Activated T-helper 1 cell treated with anti-CD3 and anti-CD28 coated beads, Interleukin-12 subunit alpha, Interleukin-12 subunit beta, Interleukin-2, Interleukin-4 antibody, amounts not matched to agents 30 ng/mL and 10 ng/mL and 1 ng/mL, durations not matched to agents 14 hours and 24 hours and 36 hours (primary cell): ENCODE results near the gene IPMK. TPM values are rescaled to one million over a fixed set of nuclear protein-coding genes. Genes with fewer than 3 reads are reported as not detected.

Experiments
- DNase-seq: peaks from one replicate; pipeline ENCODE4 v3.0.0; 2021; ENCODE audit warnings: low spot score
- H3K27ac Mint-ChIP-seq: one replicate; pipeline ENCODE4 v1.8.0; 2021; ENCODE audit warnings: mild to moderate bottlenecking, mixed read lengths
- H3K27me3 Mint-ChIP-seq: one replicate; pipeline ENCODE4 v1.8.0; 2022; ENCODE audit warnings: mild to moderate bottlenecking, moderate library complexity, mixed read lengths; ENCODE audit not compliant: insufficient read depth
- H3K36me3 Mint-ChIP-seq: one replicate; pipeline ENCODE4 v1.8.0; 2021; ENCODE audit warnings: low read depth, mixed read lengths
- H3K4me1 Mint-ChIP-seq: one replicate; pipeline ENCODE4 v1.8.0; 2021; ENCODE audit warnings: low read depth, mixed read lengths
- H3K4me3 Mint-ChIP-seq: one replicate; pipeline ENCODE4 v1.8.0; 2021; ENCODE audit warnings: mild to moderate bottlenecking, moderate library complexity, mixed read lengths
- H3K9me3 Mint-ChIP-seq: one replicate; pipeline ENCODE4 v1.8.0; 2021; ENCODE audit warnings: mixed read lengths
- intact Hi-C: fragments of 100-400 bp; cut with micrococcal nuclease; formaldehyde crosslinking; loops from one replicate; pipeline ENCODE4 v1.15.1; 2024
- total RNA-seq: library from RNA; stranded (reverse); gene quantifications from 2 replicates; pipeline ENCODE4 v1.2.3, GENCODE V29; 2022

The IPMK gene
- 6.5 and 7.1 TPM in 2 replicates for total RNA-seq

DNA sequence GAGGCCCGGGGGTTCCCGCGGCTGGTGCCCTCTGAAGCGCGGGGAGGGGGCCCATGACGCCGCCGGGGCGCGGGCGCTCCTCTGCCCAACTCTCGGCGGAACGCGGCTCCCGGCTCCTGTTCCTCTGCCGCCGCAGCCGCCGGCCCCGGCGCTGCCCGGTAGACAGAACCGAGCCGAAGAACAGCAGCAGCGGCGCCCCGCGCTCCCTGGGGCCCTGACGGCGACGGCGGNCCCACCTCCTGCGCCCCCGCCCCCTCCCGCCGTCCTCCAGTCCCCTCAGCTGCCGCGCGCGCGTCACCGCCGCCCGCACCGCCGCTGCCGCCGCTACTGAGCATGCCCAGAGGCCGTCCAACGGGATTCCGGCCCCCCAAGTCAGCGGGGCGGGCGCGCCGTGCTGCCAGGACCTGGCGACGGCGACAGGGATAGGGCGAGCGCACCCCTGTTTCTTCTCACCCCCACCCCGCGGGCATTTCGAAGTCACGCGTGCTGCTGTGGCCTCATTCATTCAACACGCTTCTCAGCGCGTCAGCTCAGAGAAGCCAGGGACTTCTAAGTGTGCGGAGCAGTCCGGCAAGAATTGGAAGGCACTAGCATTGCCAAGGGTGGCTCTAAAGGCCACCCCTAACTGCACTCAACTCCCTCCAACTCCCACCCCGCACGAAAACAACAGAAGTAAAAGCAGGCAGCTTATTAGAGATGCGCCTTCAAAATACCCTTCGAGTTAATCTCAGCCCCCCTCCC lies at the start of gene IPMK:
Gene IPMK, minus strand, starts transcription at position 182 of the 741 bp plus-strand sequence. CDS start 283 bp downstream, outside the sequence.
- H3K4me3 Mint-ChIP-seq = peak within 1 kb of the TSS; percentile 98
- H3K27ac Mint-ChIP-seq = peak within 1 kb of the TSS; percentile 98
- H3K4me1 Mint-ChIP-seq = peaks cover 47% of the 10 kb centered on the region
- DNase-seq = peak; percentile 95
- no peaks in the 10 kb centered on the region for H3K9me3 Mint-ChIP-seq
- intact Hi-C loops = loop anchor here (5.0 kb wide), 2 partner anchors 1609 to 1639 kb away; partner anchors contain the start of gene CCDC6
- H3K27me3 Mint-ChIP-seq = no peaks in the 10 kb centered on the region
- no peaks in the 10 kb centered on the region for H3K36me3 Mint-ChIP-seq

DNA sequence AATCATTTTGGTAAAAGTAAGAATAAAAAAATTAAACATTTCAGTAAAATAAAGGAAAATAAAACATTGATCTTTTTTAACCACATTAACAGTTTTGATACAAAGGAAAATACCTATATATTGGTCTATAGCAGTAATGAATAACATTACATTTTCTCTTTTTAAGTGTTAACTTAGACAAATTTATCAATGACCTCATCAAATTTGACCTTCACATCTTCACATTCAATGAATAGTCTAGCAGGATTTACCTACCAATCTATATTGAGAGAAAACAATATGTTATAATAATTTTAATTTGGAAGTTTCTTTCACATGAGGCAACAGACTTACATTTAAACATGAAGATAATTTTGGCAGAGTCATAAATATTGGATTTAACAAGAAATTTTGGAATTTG lies 49.2 kb upstream of the IPMK start:
- H3K4me1 Mint-ChIP-seq = no peaks in the 10 kb centered on the region
- H3K36me3 Mint-ChIP-seq = no peaks in the 10 kb centered on the region
- no peaks in the 10 kb centered on the region for H3K9me3 Mint-ChIP-seq
- peaks cover 17% of the 10 kb centered on the region for H3K27me3 Mint-ChIP-seq
- intact Hi-C loops = no loop called here
- no peak overlapping the region for H3K4me3 Mint-ChIP-seq
- H3K27ac Mint-ChIP-seq = no peak overlapping the region
- no peak for DNase-seq

DNA sequence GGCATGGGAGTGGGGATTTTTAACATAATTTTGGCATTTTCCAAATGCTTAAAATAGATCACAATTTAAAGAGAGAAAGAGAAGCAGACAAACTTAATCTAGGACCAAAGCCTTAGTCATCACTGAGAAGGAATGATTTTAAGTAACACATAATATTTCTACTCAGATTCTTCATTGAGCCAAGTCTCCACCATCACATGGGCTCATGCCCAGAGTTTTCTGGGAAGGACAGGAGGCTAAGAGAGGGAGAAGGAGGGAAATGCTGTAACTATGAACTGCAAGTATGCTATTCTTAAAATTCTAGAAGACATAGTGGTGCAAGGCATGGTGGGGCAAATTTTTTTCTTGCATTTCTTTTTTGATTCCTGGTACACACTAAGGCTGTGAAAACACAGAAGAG lies 43.3 kb upstream of the IPMK start:
- H3K4me1 Mint-ChIP-seq = no peaks in the 10 kb centered on the region
- no peak overlapping the region for H3K4me3 Mint-ChIP-seq
- intact Hi-C loops = no loop called here
- peaks cover 16% of the 10 kb centered on the region for H3K27me3 Mint-ChIP-seq
- H3K36me3 Mint-ChIP-seq = no peaks in the 10 kb centered on the region
- DNase-seq = no peak
- H3K9me3 Mint-ChIP-seq = no peaks in the 10 kb centered on the region
- no peak overlapping the region for H3K27ac Mint-ChIP-seq

DNA sequence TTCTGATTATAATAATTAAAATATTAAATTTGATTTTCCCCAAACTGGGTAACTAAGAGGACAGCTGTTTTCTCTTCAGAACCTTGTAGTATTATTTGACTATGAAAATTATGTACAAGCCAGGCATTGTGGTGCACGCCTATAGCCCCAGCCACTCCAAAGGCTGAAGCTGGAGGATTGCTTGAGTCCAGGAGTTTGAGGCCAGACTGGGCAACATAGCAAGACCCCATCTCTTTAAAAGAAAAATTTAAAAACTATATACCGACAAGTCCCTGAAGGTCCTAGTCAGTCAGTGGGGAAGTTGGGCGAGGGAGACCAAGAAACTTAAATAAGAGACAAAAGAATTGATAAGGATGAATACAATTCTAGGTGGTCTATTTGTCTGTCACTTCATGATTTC lies 40.0 kb upstream of the IPMK start:
- Mint-ChIP-seq H3K36me3 (no peaks in the 10 kb centered on the region), H3K9me3 (no peaks in the 10 kb centered on the region), H3K4me1 (no peaks in the 10 kb centered on the region), H3K27me3 (peaks cover 18% of the 10 kb centered on the region), H3K27ac (no peak overlapping the region), H3K4me3 (no peak overlapping the region)
- intact Hi-C loops = no loop called here
- DNase-seq = no peak

DNA sequence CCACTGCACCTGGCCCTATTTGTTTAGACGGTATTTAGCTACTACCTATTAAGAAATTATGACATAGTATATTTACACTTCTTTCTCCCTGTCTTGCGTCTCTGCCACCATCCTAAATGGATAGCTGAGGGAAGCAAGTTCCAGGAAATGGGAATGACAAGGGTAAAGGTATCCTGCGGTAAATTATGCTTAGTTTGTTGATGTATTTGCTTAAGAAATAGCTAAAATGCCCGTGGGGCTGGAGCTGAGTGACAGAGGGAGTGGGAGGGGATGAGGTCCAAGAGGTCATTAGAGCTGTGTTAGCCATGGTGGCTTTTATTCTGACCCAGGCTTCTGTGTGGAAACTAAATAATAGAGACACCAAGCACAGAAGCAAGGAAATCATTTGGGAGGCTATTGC lies 38.1 kb upstream of the IPMK start:
- no peak for DNase-seq
- Mint-ChIP-seq H3K4me1 (no peaks in the 10 kb centered on the region), H3K27me3 (peaks cover 24% of the 10 kb centered on the region), H3K36me3 (no peaks in the 10 kb centered on the region), H3K27ac (no peak overlapping the region), H3K4me3 (no peak overlapping the region), H3K9me3 (no peaks in the 10 kb centered on the region)
- intact Hi-C loops = no loop called here

DNA sequence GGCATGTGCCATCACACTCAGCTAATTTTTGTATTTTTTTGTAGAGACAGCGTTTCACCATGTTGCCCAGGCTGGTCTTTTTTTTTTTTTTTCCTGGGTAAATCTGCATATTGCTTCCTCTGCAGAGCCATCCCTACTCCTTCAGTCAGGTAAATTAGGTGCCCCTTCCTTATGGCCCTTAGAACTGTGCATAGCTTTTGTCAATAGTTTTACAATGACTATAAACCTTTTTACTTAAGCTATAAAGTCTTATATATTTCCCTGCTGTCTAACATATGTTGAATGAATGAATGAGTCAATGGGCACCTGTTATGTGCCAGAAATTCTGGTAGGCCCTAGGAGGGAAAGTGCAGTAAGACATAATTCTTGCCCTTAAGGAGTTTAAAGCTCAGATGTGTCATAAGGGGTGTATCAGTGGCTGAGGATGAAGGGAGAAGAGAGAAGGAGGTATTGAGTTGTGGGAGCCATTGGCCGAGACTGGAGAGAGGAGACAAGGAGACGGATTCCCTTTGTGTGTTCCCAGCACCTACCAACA lies 36.5 kb upstream of the IPMK start:
- Mint-ChIP-seq H3K27me3 (peaks cover 18% of the 10 kb centered on the region), H3K36me3 (no peaks in the 10 kb centered on the region), H3K9me3 (no peaks in the 10 kb centered on the region), H3K4me1 (peaks cover 4% of the 10 kb centered on the region), H3K27ac (no peak overlapping the region), H3K4me3 (no peak overlapping the region)
- intact Hi-C loops = no loop called here
- DNase-seq = no peak

DNA sequence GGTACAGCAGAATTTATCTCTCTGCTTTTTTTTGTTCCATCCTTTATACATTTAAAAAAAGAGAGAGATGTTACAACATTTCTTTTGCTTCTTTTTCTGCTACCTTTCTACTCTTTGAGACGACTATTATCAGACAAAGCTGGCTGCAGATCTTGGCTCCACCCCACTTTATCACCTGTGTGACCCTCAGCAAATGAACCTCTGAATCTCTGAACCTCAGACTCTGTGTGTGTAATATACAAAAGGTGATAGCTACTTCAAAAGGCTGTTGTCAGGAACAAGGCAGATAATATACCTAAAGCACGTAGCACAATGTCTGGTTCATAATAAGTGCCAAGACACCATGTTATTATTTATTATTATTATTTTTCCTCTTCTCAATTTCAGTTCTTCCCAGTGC lies 34.6 kb upstream of the IPMK start:
- no peak for DNase-seq
- peaks cover 14% of the 10 kb centered on the region for H3K27me3 Mint-ChIP-seq
- no peak overlapping the region for H3K27ac Mint-ChIP-seq
- intact Hi-C loops = no loop called here
- peaks cover 4% of the 10 kb centered on the region for H3K4me1 Mint-ChIP-seq
- no peaks in the 10 kb centered on the region for H3K36me3 Mint-ChIP-seq
- H3K9me3 Mint-ChIP-seq = no peaks in the 10 kb centered on the region
- no peak overlapping the region for H3K4me3 Mint-ChIP-seq

DNA sequence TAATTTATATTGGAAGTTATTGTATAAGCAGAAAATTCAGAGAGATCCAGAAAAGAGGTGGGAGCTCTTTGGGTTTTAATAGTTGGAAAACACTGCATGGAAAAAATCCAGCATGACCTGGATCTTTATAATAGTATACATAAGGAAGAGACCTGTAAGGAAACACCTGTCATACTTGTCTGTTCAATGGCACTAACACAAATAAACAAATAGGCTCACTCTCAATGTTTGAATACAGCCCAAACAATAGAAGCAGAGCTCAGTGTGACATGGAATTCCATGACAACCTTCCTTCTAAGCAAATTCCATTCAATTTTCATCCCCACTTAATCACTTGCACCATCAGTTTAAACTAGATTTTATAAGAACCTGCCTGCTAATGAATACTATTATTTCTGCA lies 33.0 kb upstream of the IPMK start:
- H3K27me3 Mint-ChIP-seq = peaks cover 12% of the 10 kb centered on the region
- H3K27ac Mint-ChIP-seq = no peak overlapping the region
- H3K9me3 Mint-ChIP-seq = no peaks in the 10 kb centered on the region
- no peak for DNase-seq
- H3K4me1 Mint-ChIP-seq = peaks cover 4% of the 10 kb centered on the region
- no peaks in the 10 kb centered on the region for H3K36me3 Mint-ChIP-seq
- intact Hi-C loops = no loop called here
- no peak overlapping the region for H3K4me3 Mint-ChIP-seq

DNA sequence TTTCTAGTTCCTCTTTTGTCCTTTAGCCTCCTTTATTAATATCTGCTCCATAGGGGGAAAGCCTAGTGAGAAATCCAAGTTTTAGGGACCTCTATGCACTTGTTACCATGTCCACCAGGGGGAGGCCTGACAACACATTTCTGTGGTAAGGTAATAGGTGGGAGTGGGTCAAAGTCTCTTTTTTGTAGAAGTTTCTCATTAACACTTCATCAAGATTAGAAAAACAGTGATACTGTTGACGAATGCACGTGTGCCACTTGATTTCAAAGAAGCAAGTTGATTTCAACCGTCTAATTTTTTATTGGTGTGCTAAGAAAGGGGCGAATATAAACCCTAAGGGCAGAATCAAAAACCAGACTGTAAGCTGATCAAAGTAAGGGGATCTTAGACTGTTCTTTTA lies 31.9 kb upstream of the IPMK start:
- no peaks in the 10 kb centered on the region for H3K36me3 Mint-ChIP-seq
- peaks cover 12% of the 10 kb centered on the region for H3K27me3 Mint-ChIP-seq
- peaks cover 4% of the 10 kb centered on the region for H3K4me1 Mint-ChIP-seq
- H3K4me3 Mint-ChIP-seq = no peak overlapping the region
- H3K27ac Mint-ChIP-seq = no peak overlapping the region
- intact Hi-C loops = loop anchor here (1.0 to 2.0 kb wide), 3 partner anchors 35 to 232 kb away; partner anchors contain the start of genes TFAM and UBE2D1
- peak; percentile 25 for DNase-seq
- no peaks in the 10 kb centered on the region for H3K9me3 Mint-ChIP-seq

DNA sequence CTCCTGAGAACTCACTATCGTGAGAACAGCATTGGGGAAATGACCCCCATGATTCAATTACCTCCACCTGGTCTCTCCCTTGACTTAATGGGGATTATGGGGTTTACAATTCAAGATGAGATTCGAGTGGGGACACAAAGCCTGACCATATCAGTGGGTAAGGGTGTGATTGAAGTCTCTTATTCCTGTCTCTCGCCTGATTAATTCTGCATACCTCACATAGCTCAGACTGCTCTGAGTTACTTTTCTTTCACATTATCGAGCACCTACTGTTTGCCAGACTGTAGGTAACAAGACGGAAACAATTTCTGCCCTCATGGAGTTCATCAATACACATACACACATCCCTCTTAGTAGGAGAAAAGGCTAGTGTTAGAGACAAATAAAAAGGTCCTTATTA lies 26.3 kb upstream of the IPMK start:
- no peak overlapping the region for H3K4me3 Mint-ChIP-seq
- intact Hi-C loops = no loop called here
- H3K9me3 Mint-ChIP-seq = no peaks in the 10 kb centered on the region
- no peak overlapping the region for H3K27ac Mint-ChIP-seq
- peaks cover 4% of the 10 kb centered on the region for H3K36me3 Mint-ChIP-seq
- no peaks in the 10 kb centered on the region for H3K27me3 Mint-ChIP-seq
- H3K4me1 Mint-ChIP-seq = peaks cover 5% of the 10 kb centered on the region
- no peak for DNase-seq

DNA sequence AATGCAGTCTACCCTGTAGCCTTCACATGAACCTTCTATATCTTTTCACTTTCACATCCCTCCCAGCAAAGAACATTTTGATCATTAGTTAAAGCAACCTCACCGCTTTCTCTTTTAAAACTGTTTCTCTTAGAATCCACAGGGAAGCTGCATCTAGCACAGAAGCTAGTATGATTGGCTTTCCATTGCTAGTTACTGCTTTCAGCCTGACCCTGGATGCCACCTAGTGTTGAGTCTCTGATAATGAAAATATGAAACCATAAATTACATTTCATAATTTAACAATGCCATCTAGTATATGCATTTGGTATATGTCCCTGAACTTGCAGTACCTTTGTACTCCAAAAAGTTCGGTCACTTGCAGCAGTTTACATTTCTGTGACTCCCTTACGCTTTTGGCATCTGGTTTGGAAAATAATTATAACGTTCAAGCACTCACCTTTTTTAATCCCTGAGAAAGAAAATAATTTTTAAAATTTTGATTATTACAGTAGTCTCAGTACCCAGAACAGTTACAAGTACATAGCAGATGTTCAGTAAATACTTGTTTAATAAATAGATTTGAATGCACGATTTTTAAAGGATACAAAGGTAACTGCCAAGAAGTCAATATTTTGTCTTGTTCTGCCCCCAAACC lies 24.0 kb upstream of the IPMK start:
- no peaks in the 10 kb centered on the region for H3K27me3 Mint-ChIP-seq
- DNase-seq = no peak
- H3K9me3 Mint-ChIP-seq = no peaks in the 10 kb centered on the region
- no peak overlapping the region for H3K27ac Mint-ChIP-seq
- no peak overlapping the region for H3K4me3 Mint-ChIP-seq
- intact Hi-C loops = loop anchor here (1.0 kb wide), 1 partner anchor 114 kb away; no protein-coding TSS in a partner anchor
- peaks cover 7% of the 10 kb centered on the region for H3K36me3 Mint-ChIP-seq
- peaks cover 5% of the 10 kb centered on the region for H3K4me1 Mint-ChIP-seq

DNA sequence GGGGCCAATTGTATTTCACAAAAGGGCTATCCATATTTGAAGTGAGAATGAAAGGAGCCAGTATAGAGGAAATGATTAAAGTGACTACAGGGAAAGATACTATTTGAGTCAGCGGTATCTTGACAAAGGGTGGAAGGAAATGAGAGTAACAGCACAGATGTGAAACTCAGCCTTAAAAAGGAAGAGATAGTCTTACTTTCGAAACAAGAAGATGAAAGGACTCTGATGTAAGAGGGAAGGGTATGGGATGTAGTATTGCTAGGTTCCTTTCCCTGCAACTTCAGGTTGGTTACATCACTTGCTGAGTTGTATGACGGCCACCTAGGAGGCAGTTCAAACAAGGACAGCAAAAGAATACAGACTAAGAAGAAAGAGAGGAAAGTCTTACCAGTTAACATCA lies 14.9 kb upstream of the IPMK start:
- no peaks in the 10 kb centered on the region for H3K27me3 Mint-ChIP-seq
- H3K4me1 Mint-ChIP-seq = peaks cover 35% of the 10 kb centered on the region
- peak; percentile 30 for DNase-seq
- peaks cover 18% of the 10 kb centered on the region for H3K36me3 Mint-ChIP-seq
- peak overlapping the region; percentile 10 for H3K27ac Mint-ChIP-seq
- H3K9me3 Mint-ChIP-seq = no peaks in the 10 kb centered on the region
- intact Hi-C loops = loop anchor here (1.0 to 5.0 kb wide), 5 partner anchors 13 to 1920 kb away; partner anchors contain the start of genes CISD1, TFAM and ZWINT
- peak overlapping the region; percentile 23 for H3K4me3 Mint-ChIP-seq

DNA sequence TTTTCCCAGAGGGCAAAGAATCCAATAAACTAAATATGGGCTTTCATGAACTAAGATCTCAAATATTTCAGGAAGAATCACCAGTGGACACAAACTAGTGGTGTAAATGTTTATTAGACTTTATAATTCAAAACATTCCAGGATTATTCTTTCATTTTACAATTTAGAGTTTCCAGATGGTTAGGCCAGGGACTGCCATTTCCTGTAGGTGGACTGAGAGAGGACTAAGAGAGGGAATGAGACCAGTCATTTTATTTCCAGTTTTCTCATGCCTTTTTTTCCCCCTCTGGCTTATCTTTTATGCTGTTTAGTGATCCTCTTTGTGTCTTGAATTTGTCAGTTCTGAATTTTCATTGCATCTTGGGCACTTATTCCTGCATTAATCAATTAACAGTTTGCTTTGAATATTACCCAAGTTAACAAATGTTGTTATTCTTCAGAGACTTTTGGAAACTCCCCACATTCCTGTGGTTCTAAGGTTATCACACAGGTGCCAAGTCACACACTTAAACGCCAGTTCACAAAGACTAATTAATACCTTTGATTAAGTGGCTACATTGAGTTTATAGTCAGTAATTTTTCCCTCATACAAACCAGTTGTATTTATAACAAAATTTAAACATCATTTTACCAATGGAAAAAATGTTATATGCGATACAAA lies 13.5 kb upstream of the IPMK start:
- H3K9me3 Mint-ChIP-seq = no peaks in the 10 kb centered on the region
- DNase-seq = no peak
- H3K27ac Mint-ChIP-seq = no peak overlapping the region
- H3K36me3 Mint-ChIP-seq = peaks cover 17% of the 10 kb centered on the region
- intact Hi-C loops = loop anchor here (5.0 kb wide), 2 partner anchors 51 to 1919 kb away; partner anchors contain the start of gene ZWINT
- no peak overlapping the region for H3K4me3 Mint-ChIP-seq
- H3K27me3 Mint-ChIP-seq = no peaks in the 10 kb centered on the region
- H3K4me1 Mint-ChIP-seq = peaks cover 35% of the 10 kb centered on the region
